Activated gamma-delta T cell treated with anti-CD3 and anti-CD28 coated beads, Interleukin-2, amount 50 U/mL, for 16 hours (primary cell): ENCODE data around the gene SLC38A10.

Experiments used
- DNase-seq: peaks from one replicate; pipeline ENCODE4 v3.0.0-alpha.2; 2020; ENCODE audit warnings: low read depth

SLC38A10 gene

GRCh38 chr17:81252326-81252986 lies 42.7 kb downstream of the SLC38A10 start:
- DNase-seq: no peak

GRCh38 chr17:81251709-81252301 lies 43.3 kb downstream of the SLC38A10 start:
- DNase-seq: no peak

GRCh38 chr17:81251094-81251708 lies 43.9 kb downstream of the SLC38A10 start:
- DNase-seq: no peak

- DNase-seq: no peak
Measured at GRCh38 chr17:81250286-81251093, 44.6 kb downstream of the SLC38A10 start.

GRCh38 chr17:81249223-81250040 lies 45.7 kb downstream of the SLC38A10 start:
- DNase-seq: no peak

- DNase-seq: no peak
Measured at GRCh38 chr17:81248649-81249048, 46.5 kb downstream of the SLC38A10 start.

GRCh38 chr17:81247339-81247990 lies 47.6 kb downstream of the SLC38A10 start:
- no peak for DNase-seq

- no peak for DNase-seq
Measured at GRCh38 chr17:81246679-81247338, 48.3 kb downstream of the SLC38A10 start.

GRCh38 chr17:81246343-81246670 lies 48.8 kb downstream of the SLC38A10 start:
- DNase-seq: no peak

GRCh38 chr17:81245665-81246342 lies 49.3 kb downstream of the SLC38A10 start:
- DNase-seq: no peak

GRCh38 chr17:81245024-81245664 lies 50.0 kb downstream of the SLC38A10 start:
- no peak for DNase-seq

GRCh38 chr17:81244358-81245023 lies 50.6 kb downstream of the SLC38A10 start:
- no peak for DNase-seq

- no peak for DNase-seq
Measured at GRCh38 chr17:81243333-81243664, 51.8 kb downstream of the SLC38A10 start.

GRCh38 chr17:81242421-81243332 lies 52.4 kb downstream of the SLC38A10 start:
- DNase-seq: no peak

- DNase-seq: peak; percentile 58
Measured at GRCh38 chr17:81241648-81242420, 53.3 kb downstream of the SLC38A10 start.

GRCh38 chr17:81241203-81241602 lies 53.9 kb downstream of the SLC38A10 start:
- no peak for DNase-seq

GRCh38 chr17:81240761-81241160 lies 54.3 kb downstream of the SLC38A10 start:
- DNase-seq: no peak
